Fibroblast of peridontal ligament (primary cell): ENCODE results near the gene NT5M.
"Not testable (repeated sequence)": the region's sequence is repeated elsewhere in the genome, so short reads cannot be mapped to it uniquely, and the experiment has no call there.

Source experiments
- DNase-seq: peaks from one replicate; pipeline ENCODE4 v3.0.0-alpha.2; 2010; ENCODE audit errors: extremely low read depth

Gene NT5M

DNA sequence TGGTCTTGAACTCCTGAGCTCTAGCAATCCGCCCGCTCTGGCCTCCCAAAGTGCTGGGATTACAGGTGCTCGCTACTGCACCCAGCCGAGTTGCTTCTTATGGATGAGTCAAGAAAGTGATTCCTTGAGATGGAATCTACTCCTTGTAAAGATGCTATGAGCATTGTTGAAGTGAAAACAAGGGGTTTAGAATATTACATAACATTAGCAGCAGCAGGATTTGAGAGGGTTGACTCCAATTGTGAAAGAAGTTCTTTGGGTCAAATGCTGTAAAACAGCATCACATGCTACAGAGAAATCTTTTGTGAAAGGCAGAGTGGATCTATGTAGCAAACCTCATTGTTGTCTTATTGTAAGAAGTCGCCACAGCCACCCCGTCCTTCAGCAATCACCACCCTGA, 72.7 kb downstream of the NT5M start:
- DNase-seq, result no peak

- DNase-seq, result peak; percentile 34
These were observed 73.2 kb downstream of the NT5M start for GRCh38 chr17:17376362-17376761.

- DNase-seq, result no peak
These were observed 74.1 kb downstream of the NT5M start for GRCh38 chr17:17377071-17377967.

- DNase-seq, result peak; percentile 36
These were observed 76.2 kb downstream of the NT5M start for GRCh38 chr17:17379197-17379991.

GRCh38 chr17:17380145-17380925, 77.2 kb downstream of the NT5M start:
- no peak for DNase-seq

GRCh38 chr17:17381446-17382064, 78.4 kb downstream of the NT5M start:
- DNase-seq, result no peak

DNA sequence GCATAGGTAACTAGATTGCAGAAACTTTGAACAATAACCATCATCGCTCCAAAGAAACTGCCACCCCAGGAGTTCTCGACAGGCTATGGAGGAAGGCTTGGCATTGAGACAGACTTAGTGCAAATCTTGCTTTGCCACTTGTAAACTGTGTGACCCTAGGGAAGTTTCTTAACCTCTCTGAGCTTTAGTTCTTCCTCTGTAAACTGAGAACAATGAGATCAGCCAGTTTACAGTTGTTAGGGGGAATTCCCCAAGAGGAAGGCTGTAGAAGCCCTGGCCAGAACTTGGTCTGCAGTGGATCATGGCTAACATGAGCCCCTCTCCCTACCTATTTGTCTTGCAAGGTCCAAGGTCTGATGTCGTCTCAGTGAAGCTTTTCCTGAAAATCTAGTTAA, 78.9 kb downstream of the NT5M start:
- no peak for DNase-seq

DNA sequence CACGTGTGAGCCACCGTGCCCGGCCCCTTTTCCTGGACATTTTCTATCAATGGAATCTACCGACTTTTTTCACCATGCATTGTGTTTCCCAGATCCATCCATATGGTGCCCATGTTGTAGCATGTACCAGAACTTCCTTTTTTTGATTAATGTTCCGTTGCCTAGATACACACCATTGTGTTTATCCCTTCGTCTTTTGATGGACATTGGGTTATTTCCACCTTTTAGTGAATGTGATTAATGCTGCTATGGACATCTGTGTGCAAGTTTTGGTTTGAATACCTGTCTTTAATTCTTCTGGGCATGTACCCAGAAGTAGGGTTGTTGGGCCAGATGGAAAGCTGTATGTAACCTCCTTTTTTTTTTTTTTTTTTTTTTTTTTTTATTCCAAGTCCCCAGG, 79.8 kb downstream of the NT5M start:
- DNase-seq, result no peak

DNA sequence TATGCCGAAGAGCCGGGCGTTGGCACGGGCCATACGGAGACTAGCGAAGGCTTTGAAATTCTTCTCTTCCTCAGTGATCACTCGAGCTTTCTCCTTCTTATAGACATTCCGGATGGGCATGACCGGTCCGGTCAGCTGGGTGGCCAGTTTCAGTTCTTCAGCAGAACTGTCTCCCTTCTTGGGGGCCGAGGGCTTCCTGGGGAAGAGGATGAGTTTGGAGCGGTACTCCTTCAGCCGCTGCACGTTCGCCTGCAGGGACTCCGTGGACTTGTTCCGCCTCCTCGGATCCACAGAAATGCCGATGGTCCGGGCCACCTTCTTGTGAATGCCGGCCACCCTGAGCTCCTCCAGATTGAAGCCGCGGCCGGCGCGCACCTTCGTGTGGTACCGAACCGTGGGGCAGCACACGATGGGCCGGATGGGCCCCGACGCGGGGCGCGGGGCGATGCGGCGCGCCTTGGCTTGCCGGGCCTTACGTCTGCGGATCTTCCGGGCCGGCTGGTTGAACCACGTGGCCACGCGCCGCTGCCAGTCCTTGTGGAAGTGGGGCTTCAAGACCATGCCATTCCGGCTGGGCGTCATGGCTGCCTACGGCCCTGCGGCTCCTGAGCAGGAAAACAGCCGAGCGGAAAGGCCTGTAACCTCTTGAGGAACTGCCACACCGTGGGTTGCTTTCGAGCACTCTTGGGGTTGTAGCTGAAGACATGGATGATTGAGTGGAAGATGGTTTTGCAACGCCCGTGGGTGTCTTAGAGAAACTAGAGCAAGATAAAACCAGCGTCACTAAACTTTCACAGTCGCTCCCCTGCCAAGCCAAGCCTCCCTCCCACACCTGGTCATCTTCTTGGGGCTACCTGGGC, 80.5 kb downstream of the NT5M start:
- DNase-seq, result not testable (repeated sequence)

DNA sequence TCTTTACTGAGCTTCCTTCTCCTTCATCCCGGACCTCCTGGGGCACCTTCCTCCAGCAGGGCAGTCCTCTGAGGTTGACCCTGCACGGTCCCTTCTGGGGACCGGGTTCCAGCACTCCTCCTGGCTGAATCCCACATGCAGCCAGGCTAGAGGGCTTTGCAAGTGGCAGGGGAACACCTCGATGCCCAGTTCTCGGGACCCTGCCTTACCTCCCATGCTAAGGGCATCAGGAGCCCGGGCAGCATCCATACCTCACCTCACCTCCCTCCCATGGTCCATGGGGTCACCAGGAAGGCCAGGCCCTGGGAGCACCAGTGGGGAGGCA, 81.1 kb downstream of the NT5M start:
- DNase-seq, result no peak

DNA sequence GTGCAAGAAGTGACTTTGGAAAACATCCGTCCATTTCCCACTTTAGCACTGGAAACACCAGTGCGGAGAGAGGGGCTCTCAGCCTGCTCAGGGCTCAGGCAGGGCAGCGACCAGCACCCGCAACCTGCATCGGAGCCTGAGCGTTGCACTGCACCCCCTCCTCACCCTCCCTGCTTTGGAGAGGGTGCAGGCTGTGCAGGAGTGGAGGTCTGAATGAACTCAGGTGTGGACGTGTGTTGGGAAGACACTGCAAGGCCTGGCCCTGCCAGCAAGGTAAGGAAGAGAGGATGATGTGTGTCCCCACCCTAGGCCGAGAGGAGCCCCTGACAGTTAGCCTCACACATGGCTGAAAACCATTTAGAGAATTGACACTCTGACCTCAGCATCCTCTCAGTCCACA, 81.8 kb downstream of the NT5M start:
- DNase-seq, result no peak

GRCh38 chr17:17385491-17385890, 82.3 kb downstream of the NT5M start:
- no peak for DNase-seq

DNA sequence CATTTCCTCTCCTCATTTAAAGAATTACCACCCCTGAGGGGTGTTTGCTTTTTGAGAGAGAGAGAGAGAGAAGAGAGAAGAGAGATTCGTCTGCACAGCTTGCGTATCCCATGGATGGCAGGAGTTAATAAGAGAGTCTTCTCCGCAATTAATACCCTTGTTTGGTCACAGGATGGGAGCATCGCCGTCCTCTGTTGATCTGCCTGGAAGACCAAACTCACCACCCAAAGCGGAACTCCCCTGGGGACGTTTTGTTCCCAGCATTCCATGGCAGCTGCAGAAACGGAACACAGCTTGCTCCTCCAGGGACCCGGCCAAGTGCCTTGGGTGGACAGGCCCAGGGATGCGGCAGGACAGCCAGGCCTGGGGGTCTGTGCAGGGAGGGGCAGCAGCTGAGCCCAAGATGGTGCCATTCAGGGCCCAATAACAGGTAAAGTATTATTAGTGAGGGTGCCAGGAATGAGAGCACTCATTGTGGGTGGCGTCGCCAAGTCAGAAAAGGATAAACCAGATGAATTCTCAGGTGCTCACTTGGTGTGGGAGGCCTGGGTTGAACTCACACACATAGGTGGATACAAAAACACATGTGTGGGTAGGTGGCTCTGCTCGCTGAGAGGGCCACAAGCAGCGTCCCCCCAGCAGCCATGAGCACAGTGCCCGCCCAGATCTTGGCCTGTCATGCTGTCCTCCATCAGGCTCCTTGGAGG, 83.1 kb downstream of the NT5M start:
- no peak for DNase-seq

GRCh38 chr17:17387017-17387497, 83.9 kb downstream of the NT5M start:
- no peak for DNase-seq

DNA sequence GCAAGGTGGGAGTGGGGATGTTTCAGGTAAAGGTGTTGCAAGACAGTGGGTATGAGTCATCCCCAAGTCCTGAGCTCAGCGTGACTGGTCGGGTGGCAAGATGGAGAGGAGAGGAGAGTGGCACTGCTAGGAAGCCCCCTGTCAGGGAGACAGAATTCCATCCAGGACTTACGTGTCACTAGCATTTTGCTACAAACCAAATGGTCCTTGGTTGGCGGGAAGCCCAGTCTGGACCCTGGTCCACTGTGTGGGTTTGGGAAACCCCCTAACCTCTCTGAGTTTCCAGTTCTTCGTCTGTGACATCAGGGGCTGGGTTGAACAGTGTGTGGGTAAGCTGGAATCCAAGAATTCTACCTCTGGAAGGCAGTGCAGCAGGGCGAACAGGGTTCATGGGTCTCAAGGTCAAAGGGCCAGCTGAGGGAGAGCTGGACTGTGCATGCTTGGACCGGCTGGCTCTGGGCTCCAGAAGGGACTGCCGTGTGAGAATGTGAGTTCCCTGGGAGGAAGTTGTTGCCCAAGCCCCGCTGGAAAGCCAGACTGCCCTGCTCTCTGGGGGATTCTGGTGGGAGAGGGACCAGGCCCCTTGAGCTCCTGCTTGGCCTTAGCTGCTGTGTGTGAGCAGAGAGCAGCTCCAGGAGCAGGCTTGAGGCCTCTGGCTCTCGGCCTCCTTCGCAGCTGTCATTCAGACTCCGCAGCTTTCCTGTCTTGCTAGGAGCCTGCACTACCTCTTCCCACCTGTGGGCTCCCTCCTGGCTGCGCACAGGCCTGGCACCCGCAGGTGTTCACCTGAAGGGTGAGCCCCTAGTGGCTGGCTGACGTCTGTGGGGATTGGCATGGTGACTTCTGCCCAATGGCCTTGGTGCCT, 84.6 kb downstream of the NT5M start:
- DNase-seq, result no peak

DNA sequence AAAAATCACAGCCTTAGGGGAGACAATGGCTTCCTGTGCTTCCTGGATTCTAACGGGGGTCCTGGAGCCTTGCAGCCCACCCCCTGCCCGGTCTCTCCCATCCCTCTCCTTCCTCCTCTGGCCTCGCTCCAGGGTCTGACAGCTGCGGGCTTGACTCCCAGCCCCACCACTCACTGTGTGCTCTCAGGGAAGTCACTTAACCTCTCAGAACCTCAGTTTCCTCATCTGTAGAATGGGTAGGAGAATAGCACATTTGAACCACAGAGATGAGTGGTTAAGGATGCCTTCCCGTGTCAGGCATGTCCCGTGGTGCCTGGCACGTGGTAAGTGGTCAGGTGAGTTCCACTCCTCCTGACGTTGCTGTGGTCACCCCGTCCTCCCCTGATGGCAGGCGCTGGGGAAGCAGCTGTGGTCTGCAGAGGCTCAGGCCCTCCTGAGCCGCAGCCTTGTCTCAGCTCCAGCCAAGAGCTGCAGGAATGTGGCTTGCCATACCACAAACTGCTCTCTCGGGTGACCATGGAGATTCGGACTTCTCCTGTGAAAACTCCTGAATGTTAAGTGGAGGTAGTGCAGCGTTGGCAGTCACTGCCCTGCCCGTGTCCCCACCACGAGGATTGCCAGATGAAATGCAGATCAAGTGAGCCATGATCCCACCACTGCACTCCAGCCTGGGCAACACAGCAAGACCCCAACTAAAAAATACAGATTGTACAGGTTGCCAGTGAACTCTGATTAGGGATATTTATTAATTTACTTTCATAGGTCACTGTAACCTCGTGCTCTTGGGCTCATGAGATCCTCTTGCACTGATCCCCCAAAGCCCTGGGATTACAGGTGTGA, 85.7 kb downstream of the NT5M start:
- DNase-seq, result no peak

- no peak for DNase-seq
These were observed 88.6 kb downstream of the NT5M start for GRCh38 chr17:17391668-17392370.

DNA sequence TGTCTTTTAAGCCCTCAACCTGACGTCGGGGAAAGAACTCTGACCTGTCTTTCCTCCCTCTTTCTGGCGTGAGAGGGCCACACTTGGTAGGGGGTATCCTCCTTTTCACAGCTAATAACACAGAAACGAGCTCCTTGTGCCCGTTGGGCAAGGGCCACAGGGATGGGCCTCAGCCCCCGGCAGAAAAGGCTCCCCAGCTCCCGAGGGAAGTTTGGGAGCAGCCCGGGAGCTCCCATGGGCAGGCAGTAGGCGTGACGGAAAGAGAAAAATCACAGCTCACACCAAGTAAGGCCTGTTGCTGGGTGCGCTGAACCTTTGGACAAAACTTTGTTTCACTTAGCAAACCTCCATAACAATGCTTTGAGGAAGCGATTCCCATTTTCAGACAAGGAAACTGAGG, 90.8 kb downstream of the NT5M start:
- no peak for DNase-seq
